Measurements from ENCODE around the gene TTC28. TPM values are rescaled to one million over a fixed set of nuclear protein-coding genes. Genes with fewer than 3 reads are reported as not detected.
"Not testable (repeated sequence)": the region's sequence is repeated elsewhere in the genome, so short reads cannot be mapped to it uniquely, and the experiment has no call there.

The TTC28 gene
- total RNA-seq, 1 donor from 2014 or later, result 24.5 TPM

DNA sequence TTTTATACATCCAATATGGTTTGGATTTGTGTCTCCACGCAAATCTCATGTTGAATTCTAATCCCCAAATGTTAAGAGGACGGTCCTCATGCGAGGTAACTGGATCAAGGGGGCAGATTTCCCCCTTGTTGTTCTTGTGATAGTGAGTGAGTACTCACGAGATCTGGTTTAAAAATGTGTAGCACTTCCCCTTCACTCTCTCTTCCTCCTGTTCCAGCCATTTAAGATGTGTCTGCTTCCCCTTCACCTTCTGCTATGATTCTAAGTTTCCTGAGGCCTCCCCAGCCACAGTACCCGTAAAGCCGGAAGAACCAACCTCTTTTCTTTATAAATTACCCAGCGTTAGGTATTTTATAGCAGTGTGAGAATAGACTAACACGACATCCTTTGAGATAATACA, 98.6 kb downstream of the TTC28 start:
- Histone ChIP-seq H3K4me1 (no peaks in the 10 kb centered on the region), H3K36me3 (no peaks in the 10 kb centered on the region), H3K27ac (no peak overlapping the region), H3K27me3 (no peaks in the 10 kb centered on the region), H3K9me3 (no peaks in the 10 kb centered on the region), H3K4me3 (no peak overlapping the region)
- no peak for TF ChIP-seq CTCF (IDR thresholded peaks at IDR 0.05)
- no peak for DNase-seq (ENCODE audit: low spot score in 2 of 2)
- intact Hi-C loops (cut with DNase I), result no loop called here

- H3K36me3 ChIP-seq, result no peaks in the 10 kb centered on the region
- no peaks in the 10 kb centered on the region for H3K9me3 ChIP-seq
- H3K4me1 ChIP-seq, result no peaks in the 10 kb centered on the region
- DNase-seq (ENCODE audit: low spot score in 2 of 2), result no peak
- intact Hi-C loops (cut with DNase I), result no loop called here
- no peak overlapping the region for H3K4me3 ChIP-seq
- no peak overlapping the region for H3K27ac ChIP-seq
- TF ChIP-seq CTCF (IDR thresholded peaks at IDR 0.05), result no peak
- no peaks in the 10 kb centered on the region for H3K27me3 ChIP-seq
Measured at GRCh38 chr22:28576162-28576561, 103.5 kb downstream of the TTC28 start.

DNA sequence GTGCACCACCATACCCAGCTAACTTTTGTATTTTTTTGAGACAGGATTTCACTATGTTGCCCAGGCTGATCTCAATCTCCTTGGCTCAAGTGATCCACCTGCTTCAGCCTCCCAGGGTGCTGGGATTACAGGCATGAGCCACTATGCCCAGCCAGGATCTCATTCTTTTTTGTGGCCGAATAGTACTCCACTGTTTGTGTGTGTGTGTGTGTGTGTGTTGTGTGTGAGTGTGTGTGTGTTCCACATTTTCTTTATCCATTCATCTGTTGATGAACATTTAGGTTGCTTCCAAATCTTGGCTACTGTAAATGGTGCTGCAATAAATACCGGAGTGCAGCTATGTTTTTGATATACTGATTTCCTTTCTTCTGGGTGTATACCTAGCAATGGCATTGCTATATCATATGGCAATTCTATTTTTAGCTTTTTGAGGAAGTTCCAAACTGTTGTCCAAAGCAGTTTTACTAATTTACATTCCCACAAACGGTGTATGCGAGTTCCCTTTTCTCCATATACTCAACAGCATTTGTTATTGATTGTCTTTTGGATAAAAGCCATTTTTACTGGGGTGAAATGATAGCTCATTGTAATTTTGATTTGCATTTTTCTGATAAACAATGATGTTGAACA, 105.4 kb downstream of the TTC28 start:
- no peaks in the 10 kb centered on the region for H3K4me1 ChIP-seq
- intact Hi-C loops (cut with DNase I), result no loop called here
- no peaks in the 10 kb centered on the region for H3K27me3 ChIP-seq
- no peaks in the 10 kb centered on the region for H3K36me3 ChIP-seq
- TF ChIP-seq CTCF (IDR thresholded peaks at IDR 0.05), result no peak
- H3K9me3 ChIP-seq, result no peaks in the 10 kb centered on the region
- H3K4me3 ChIP-seq, result no peak overlapping the region
- DNase-seq (ENCODE audit: low spot score in 2 of 2), result no peak
- no peak overlapping the region for H3K27ac ChIP-seq

GRCh38 chr22:28570696-28571373, 108.8 kb downstream of the TTC28 start:
- H3K4me3 ChIP-seq, result no peak overlapping the region
- DNase-seq (ENCODE audit: low spot score in 2 of 2), result no peak
- H3K4me1 ChIP-seq, result no peaks in the 10 kb centered on the region
- no peaks in the 10 kb centered on the region for H3K9me3 ChIP-seq
- no peak overlapping the region for H3K27ac ChIP-seq
- intact Hi-C loops (cut with DNase I), result no loop called here
- no peak for TF ChIP-seq CTCF (IDR thresholded peaks at IDR 0.05)
- H3K36me3 ChIP-seq, result no peaks in the 10 kb centered on the region
- H3K27me3 ChIP-seq, result no peaks in the 10 kb centered on the region

- H3K36me3 ChIP-seq; H3K27ac ChIP-seq; H3K27me3 ChIP-seq; DNase-seq (ENCODE audit: low spot score in 2 of 2); H3K9me3 ChIP-seq; intact Hi-C loops (cut with DNase I); H3K4me1 ChIP-seq; H3K4me3 ChIP-seq: not testable (repeated sequence)
Measured at GRCh38 chr22:28568974-28569373, 110.7 kb downstream of the TTC28 start.

DNA sequence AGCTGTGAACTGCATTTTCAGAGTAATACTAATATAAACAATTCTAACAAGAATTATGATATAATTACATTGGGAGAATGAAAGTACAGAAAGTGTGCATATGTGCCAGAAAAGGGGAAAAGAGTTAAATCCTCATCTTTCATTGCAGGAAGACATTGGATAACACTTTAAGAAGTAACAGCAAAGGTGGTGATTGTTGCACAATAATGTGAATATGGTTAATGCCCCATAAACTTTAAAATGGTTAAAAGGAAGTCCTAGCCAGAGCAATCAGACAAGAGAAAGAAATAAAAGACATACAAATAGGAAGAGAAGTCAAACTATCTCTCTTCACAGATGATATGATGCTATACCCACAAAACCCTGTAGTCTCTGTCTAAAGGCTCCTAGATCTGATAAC, 111.5 kb downstream of the TTC28 start:
- H3K9me3 ChIP-seq, result no peaks in the 10 kb centered on the region
- intact Hi-C loops (cut with DNase I), result no loop called here
- H3K27ac ChIP-seq, result no peak overlapping the region
- no peak overlapping the region for H3K4me3 ChIP-seq
- no peaks in the 10 kb centered on the region for H3K36me3 ChIP-seq
- TF ChIP-seq CTCF (IDR thresholded peaks at IDR 0.05), result no peak
- no peaks in the 10 kb centered on the region for H3K4me1 ChIP-seq
- H3K27me3 ChIP-seq, result no peaks in the 10 kb centered on the region
- DNase-seq (ENCODE audit: low spot score in 2 of 2), result no peak

- H3K9me3 ChIP-seq; H3K4me1 ChIP-seq; H3K36me3 ChIP-seq; H3K27ac ChIP-seq; intact Hi-C loops (cut with DNase I); H3K27me3 ChIP-seq; DNase-seq (ENCODE audit: low spot score in 2 of 2); H3K4me3 ChIP-seq: not testable (repeated sequence)
Measured at GRCh38 chr22:28566920-28567499, 112.6 kb downstream of the TTC28 start.
